ENCODE results near the gene ZDHHC18. TPM values are rescaled to one million over a fixed set of nuclear protein-coding genes. Genes with fewer than 3 reads are reported as not detected.

Gene ZDHHC18
- total RNA-seq, 1 donor from 2014 or later: 30.4 TPM

DNA sequence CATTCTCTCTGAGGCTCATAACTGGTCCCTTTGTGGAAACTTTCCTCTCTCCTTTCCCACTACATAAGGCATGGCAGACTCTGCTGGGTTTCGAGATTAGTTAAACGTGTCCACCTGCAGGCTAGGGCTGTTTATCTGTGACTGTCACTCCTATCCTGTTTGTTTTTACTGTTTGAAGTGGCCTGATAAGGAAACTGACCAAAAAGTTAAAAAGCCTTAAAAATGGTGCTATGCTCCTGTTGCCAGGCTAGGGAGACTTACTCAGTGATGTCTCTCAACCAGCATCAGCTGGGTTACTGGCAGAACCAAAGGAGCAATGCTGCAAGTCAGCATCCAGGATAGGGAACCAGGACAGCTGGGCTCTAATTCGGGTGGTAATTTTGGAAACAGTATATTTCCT is 34.9 kb upstream of the ZDHHC18 start:
- no peak overlapping the region for H3K4me3 ChIP-seq
- Mint-ChIP-seq H3K4me3 (no peak overlapping the region), H3K27me3 (ENCODE audit: insufficient read depth, low read depth) (peaks cover 7% of the 10 kb centered on the region), H3K9me3 (no peaks in the 10 kb centered on the region), H3K36me3 (peaks cover 16% of the 10 kb centered on the region), H3K4me1 (peaks cover 27% of the 10 kb centered on the region), H3K27ac (no peak overlapping the region)
- H3K36me3 ChIP-seq: no peaks in the 10 kb centered on the region
- no peak overlapping the region for H3K9ac ChIP-seq
- DNase-seq (ENCODE audit: low spot score): no peak
- peaks cover 13% of the 10 kb centered on the region for H3K4me1 ChIP-seq
- H3K27me3 ChIP-seq: no peaks in the 10 kb centered on the region
- no peak overlapping the region for H2AFZ ChIP-seq (replicated peaks)
- no peaks in the 10 kb centered on the region for H4K20me1 ChIP-seq (ENCODE audit: low read depth)
- TF ChIP-seq, protein P1, sequence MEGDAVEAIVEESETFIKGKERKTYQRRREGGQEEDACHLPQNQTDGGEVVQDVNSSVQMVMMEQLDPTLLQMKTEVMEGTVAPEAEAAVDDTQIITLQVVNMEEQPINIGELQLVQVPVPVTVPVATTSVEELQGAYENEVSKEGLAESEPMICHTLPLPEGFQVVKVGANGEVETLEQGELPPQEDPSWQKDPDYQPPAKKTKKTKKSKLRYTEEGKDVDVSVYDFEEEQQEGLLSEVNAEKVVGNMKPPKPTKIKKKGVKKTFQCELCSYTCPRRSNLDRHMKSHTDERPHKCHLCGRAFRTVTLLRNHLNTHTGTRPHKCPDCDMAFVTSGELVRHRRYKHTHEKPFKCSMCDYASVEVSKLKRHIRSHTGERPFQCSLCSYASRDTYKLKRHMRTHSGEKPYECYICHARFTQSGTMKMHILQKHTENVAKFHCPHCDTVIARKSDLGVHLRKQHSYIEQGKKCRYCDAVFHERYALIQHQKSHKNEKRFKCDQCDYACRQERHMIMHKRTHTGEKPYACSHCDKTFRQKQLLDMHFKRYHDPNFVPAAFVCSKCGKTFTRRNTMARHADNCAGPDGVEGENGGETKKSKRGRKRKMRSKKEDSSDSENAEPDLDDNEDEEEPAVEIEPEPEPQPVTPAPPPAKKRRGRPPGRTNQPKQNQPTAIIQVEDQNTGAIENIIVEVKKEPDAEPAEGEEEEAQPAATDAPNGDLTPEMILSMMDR (IDR thresholded peaks at IDR 0.05): no peak
- TF ChIP-seq EZH2 (IDR thresholded peaks at IDR 0.05) (no peak), EZH2phosphoT487 (IDR thresholded peaks at IDR 0.05) (no peak)
- no peak overlapping the region for H3K27ac ChIP-seq
- H3F3A ChIP-seq (ENCODE audit: low read depth): peaks cover 21% of the 10 kb centered on the region
- no peaks in the 10 kb centered on the region for H3K9me3 ChIP-seq (ENCODE audit: low read depth)
- H3K79me2 ChIP-seq (ENCODE audit: low read depth): peaks cover 11% of the 10 kb centered on the region
- no peak overlapping the region for H3K4me2 ChIP-seq

DNA sequence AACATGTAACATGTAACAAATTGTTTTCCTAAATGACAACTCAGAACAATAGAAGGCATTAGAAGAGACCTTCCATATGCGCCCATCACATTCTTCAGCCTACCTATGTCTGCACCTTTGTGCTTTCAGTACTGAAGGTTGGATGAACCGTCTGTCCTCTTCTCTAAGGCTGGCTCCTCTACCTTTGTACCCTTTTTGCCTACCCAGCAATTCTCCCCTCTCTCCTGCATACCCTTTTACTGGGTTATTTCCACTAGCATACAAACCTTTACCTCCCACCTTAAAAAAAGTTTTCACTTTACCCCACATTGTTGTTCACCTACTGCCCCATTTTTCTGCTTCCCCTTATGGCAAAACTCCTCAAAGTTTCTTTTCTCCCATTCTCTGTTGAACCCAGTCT is 33.6 kb upstream of the ZDHHC18 start:
- no peak for DNase-seq (ENCODE audit: low spot score)
- no peak overlapping the region for H3K27ac Mint-ChIP-seq
- Histone ChIP-seq H3F3A (ENCODE audit: low read depth) (peaks cover 8% of the 10 kb centered on the region), H3K27ac (no peak overlapping the region), H3K27me3 (no peaks in the 10 kb centered on the region), H2AFZ (replicated peaks) (no peak overlapping the region), H3K4me3 (no peak overlapping the region), H4K20me1 (ENCODE audit: low read depth) (no peaks in the 10 kb centered on the region), H3K36me3 (no peaks in the 10 kb centered on the region), H3K9ac (no peak overlapping the region), H3K9me3 (ENCODE audit: low read depth) (no peaks in the 10 kb centered on the region), H3K79me2 (ENCODE audit: low read depth) (peaks cover 11% of the 10 kb centered on the region), H3K4me1 (peaks cover 6% of the 10 kb centered on the region), H3K4me2 (no peak overlapping the region)
- peaks cover 5% of the 10 kb centered on the region for H3K27me3 Mint-ChIP-seq (ENCODE audit: insufficient read depth, low read depth)
- TF ChIP-seq EZH2phosphoT487 (IDR thresholded peaks at IDR 0.05) (no peak), EZH2 (IDR thresholded peaks at IDR 0.05) (no peak)
- TF ChIP-seq, protein P1 (IDR thresholded peaks at IDR 0.05): no peak
- peaks cover 17% of the 10 kb centered on the region for H3K4me1 Mint-ChIP-seq
- no peak overlapping the region for H3K4me3 Mint-ChIP-seq
- peaks cover 17% of the 10 kb centered on the region for H3K36me3 Mint-ChIP-seq
- no peaks in the 10 kb centered on the region for H3K9me3 Mint-ChIP-seq

DNA sequence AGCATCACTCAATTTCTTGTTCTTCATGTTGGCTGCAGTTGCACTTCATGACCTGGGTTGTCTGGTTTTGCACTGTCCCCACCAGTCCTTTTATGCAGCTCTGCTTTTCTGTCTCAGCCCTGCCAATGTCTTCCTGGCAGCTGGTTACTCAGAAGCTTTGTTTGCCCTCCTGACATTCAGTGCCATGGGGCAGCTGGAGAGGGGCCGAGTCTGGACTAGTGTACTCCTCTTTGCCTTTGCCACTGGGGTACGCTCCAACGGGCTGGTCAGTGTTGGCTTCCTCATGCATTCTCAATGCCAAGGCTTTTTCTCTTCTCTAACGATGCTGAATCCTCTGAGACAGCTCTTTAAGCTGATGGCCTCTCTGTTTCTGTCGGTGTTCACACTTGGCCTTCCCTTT is 32.1 kb upstream of the ZDHHC18 start:
- peaks cover 4% of the 10 kb centered on the region for H3K79me2 ChIP-seq (ENCODE audit: low read depth)
- H3K27ac ChIP-seq: no peak overlapping the region
- no peak overlapping the region for H3K4me2 ChIP-seq
- peaks cover 9% of the 10 kb centered on the region for H3K4me1 Mint-ChIP-seq
- no peak for DNase-seq (ENCODE audit: low spot score)
- no peaks in the 10 kb centered on the region for H3K4me1 ChIP-seq
- peaks cover 17% of the 10 kb centered on the region for H3K36me3 Mint-ChIP-seq
- no peak overlapping the region for H3K27ac Mint-ChIP-seq
- H3K9me3 ChIP-seq (ENCODE audit: low read depth): no peaks in the 10 kb centered on the region
- H3K4me3 Mint-ChIP-seq: no peak overlapping the region
- H3K9ac ChIP-seq: no peak overlapping the region
- H2AFZ ChIP-seq (replicated peaks): no peak overlapping the region
- no peaks in the 10 kb centered on the region for H3K36me3 ChIP-seq
- H4K20me1 ChIP-seq (ENCODE audit: low read depth): no peaks in the 10 kb centered on the region
- no peak overlapping the region for H3K4me3 ChIP-seq
- no peaks in the 10 kb centered on the region for H3F3A ChIP-seq (ENCODE audit: low read depth)
- peaks cover 5% of the 10 kb centered on the region for H3K27me3 Mint-ChIP-seq (ENCODE audit: insufficient read depth, low read depth)
- no peaks in the 10 kb centered on the region for H3K27me3 ChIP-seq
- no peaks in the 10 kb centered on the region for H3K9me3 Mint-ChIP-seq
- TF ChIP-seq EZH2phosphoT487 (IDR thresholded peaks at IDR 0.05): no peak
- TF ChIP-seq, protein P1 (IDR thresholded peaks at IDR 0.05): no peak
- no peak for TF ChIP-seq EZH2 (IDR thresholded peaks at IDR 0.05)
